T47D (cell line): ENCODE measurements around the gene NOSTRIN.
"Not testable (repeated sequence)": the region's sequence is repeated elsewhere in the genome, so short reads cannot be mapped to it uniquely, and the experiment has no call there.

Source experiments
- DNase-seq, 2 experiments: peaks; one replicate each; pipeline versions ENCODE4 v3.0.0 to v3.0.0-alpha.2; 2011 to 2012; ENCODE audit warnings: low read depth in 1 of 2, low spot score in 1 of 2
- JUND ChIP-seq: IDR thresholded peaks from 2 replicates; pipeline ENCODE4 v1.6.1; 2012; ENCODE audit warnings: low read depth
- in situ Hi-C: cut with HindIII; loops from 2 replicates; pipeline ENCODE4 v1.10.0; 2016; ENCODE audit warnings: low sequenced_read_pairs, low pct_unique_long_range_greater_than_20kb

NOSTRIN gene

GRCh38 chr2:168801961-168802858, at the start of gene NOSTRIN:
Gene NOSTRIN (plus strand): TSS chr2:168802637. CDS start chr2:168802647, 10 bp downstream.
- in situ Hi-C loops: no loop called here
- no peak for TF ChIP-seq JUND
- no peak for DNase-seq

DNA sequence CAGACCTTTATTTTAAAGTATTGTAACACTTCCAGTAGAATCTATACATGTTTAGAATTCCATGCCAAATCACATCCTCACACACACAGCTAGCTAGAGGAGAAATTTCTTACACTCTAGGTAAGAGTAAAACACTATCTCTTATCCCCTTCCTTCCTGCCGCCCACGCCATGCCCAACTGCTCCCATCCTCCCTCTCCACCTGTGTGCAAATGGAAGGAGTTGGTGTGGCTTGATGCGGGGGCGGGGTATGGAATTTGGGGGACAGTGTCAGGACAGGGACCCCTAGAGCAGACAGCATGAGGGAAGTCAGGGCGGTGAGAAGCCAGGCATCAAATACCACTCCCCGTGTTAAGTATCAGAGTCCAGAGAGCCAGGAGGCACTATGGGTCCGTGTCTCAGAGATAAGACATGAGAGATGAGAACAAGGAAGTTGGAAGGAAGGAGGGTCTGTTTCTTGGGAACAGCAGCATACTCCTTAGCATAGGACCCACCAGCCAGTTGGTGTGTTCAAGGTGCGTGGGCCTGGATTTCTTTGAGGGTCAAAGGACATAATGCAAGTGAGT, 48.6 kb upstream of the NOSTRIN start:
- in situ Hi-C loops: no loop called here
- TF ChIP-seq JUND: no peak
- no peak for DNase-seq

DNA sequence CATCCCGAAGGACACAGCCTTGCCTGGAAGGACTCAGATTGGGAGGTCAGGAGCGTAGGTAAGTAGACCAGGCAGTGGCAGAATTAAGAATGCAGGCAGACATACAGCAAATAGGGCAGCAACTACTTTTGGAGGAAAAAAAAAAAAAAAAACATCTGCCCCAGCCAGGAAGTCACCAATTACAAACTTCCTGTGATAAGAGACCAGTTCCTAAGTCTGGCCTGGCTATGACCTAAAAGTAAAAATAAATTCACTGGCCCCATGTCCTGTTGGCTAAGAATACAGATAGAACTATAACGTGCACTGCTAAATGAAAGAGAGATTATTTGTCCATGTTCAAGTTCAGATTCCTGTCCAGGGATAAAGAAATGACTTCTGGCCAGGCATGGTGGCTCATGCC, 45.2 kb upstream of the NOSTRIN start:
- DNase-seq: no peak
- no peak for TF ChIP-seq JUND
- in situ Hi-C loops: no loop called here

GRCh38 chr2:168758970-168759820, 43.2 kb upstream of the NOSTRIN start:
- in situ Hi-C loops: no loop called here
- TF ChIP-seq JUND: no peak
- peak; percentile 37 to 69 for DNase-seq

- no peak for DNase-seq
- no peak for TF ChIP-seq JUND
- in situ Hi-C loops: no loop called here
These were observed 37.0 kb upstream of the NOSTRIN start for GRCh38 chr2:168765401-168765800.

- in situ Hi-C loops: no loop called here
- peak in 1 of 2 experiments; percentile 40 for DNase-seq
- no peak for TF ChIP-seq JUND
These were observed 35.8 kb upstream of the NOSTRIN start for GRCh38 chr2:168766600-168766999.

GRCh38 chr2:168767258-168767657, 35.2 kb upstream of the NOSTRIN start:
- DNase-seq: peak in 1 of 2 experiments; percentile 19
- no peak for TF ChIP-seq JUND
- in situ Hi-C loops: no loop called here

DNA sequence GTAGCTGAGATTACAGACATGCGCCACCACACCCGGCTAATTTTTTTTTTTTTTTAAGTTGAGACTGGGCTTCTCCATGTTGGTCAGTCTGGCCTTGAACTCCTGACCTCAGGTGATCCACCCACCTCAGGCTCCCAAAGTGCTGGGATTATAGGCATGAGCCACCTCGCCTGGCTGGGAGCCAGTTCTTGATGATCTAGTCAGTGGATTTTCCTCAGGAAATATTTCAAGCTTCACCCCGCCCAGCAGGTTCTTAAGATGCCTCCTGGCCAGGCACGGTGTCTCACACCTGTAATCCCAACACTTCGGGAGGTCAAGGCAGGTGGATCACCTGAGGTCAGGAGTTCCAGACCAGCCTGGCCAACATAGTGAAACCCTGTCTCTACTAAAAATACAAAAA, 34.1 kb upstream of the NOSTRIN start:
- in situ Hi-C loops, DNase-seq: not testable (repeated sequence)

GRCh38 chr2:168770796-168771195, 31.6 kb upstream of the NOSTRIN start:
- DNase-seq: no peak
- TF ChIP-seq JUND: no peak
- in situ Hi-C loops: no loop called here

DNA sequence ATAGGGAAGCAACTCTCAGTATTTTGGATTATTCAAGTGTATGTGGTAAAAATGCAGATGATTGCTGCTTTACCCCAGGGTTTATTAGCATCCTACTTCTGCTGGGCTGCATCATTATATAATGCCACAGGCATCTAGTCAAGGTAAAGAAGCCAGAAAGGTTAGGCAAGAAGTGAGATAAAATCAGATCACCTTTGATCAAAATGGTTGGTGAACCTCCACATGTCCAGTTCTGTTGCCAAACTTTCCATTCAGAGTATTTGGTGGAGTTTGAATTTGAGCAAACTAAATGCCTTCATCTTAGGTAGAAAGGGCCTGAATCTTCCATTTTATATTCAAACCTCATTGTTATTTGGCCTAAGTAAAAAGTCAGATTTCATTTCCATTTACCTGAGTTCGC, 29.7 kb upstream of the NOSTRIN start:
- TF ChIP-seq JUND: no peak
- in situ Hi-C loops: no loop called here
- no peak for DNase-seq

GRCh38 chr2:168773128-168773527, 29.3 kb upstream of the NOSTRIN start:
- in situ Hi-C loops: no loop called here
- DNase-seq: no peak
- no peak for TF ChIP-seq JUND

- in situ Hi-C loops: no loop called here
- TF ChIP-seq JUND: no peak
- DNase-seq: peak in 1 of 2 experiments; percentile 75
These were observed 28.5 kb upstream of the NOSTRIN start for GRCh38 chr2:168773719-168774521.
